ENCODE data around the gene SUCLG2.

SUCLG2 gene

GRCh38 chr3:67624687-67625086 is 29.7 kb downstream of the SUCLG2 start:
- Histone ChIP-seq H3K9ac (ENCODE audit: low read length) (no peak overlapping the region), H3K36me3 (ENCODE audit: control insufficient read depth, insufficient read depth, low read length) (no peaks in the 10 kb centered on the region), H3K27me3 (ENCODE audit: control insufficient read depth, insufficient read depth, low read length) (no peaks in the 10 kb centered on the region), H3K9me3 (ENCODE audit: control insufficient read depth, low read length) (no peaks in the 10 kb centered on the region), H3K4me3 (ENCODE audit: low read length) (no peak overlapping the region), H3K4me1 (ENCODE audit: control insufficient read depth, insufficient read depth, low read length) (no peaks in the 10 kb centered on the region)

- no peaks in the 10 kb centered on the region for H3K27me3 ChIP-seq (ENCODE audit: control insufficient read depth, insufficient read depth, low read length)
- no peaks in the 10 kb centered on the region for H3K9me3 ChIP-seq (ENCODE audit: control insufficient read depth, low read length)
- peaks cover 3% of the 10 kb centered on the region for H3K36me3 ChIP-seq (ENCODE audit: control insufficient read depth, insufficient read depth, low read length)
- no peak overlapping the region for H3K4me3 ChIP-seq (ENCODE audit: low read length)
- no peaks in the 10 kb centered on the region for H3K4me1 ChIP-seq (ENCODE audit: control insufficient read depth, insufficient read depth, low read length)
- no peak overlapping the region for H3K9ac ChIP-seq (ENCODE audit: low read length)
Observed at GRCh38 chr3:67624078-67624477, 30.3 kb downstream of the SUCLG2 start.

- Histone ChIP-seq H3K9ac (ENCODE audit: low read length) (no peak overlapping the region), H3K9me3 (ENCODE audit: control insufficient read depth, low read length) (no peaks in the 10 kb centered on the region), H3K4me1 (ENCODE audit: control insufficient read depth, insufficient read depth, low read length) (no peaks in the 10 kb centered on the region), H3K4me3 (ENCODE audit: low read length) (no peak overlapping the region), H3K27me3 (ENCODE audit: control insufficient read depth, insufficient read depth, low read length) (no peaks in the 10 kb centered on the region), H3K36me3 (ENCODE audit: control insufficient read depth, insufficient read depth, low read length) (peaks cover 7% of the 10 kb centered on the region)
Observed at GRCh38 chr3:67622652-67623051, 31.8 kb downstream of the SUCLG2 start.

GRCh38 chr3:67620869-67621268 is 33.5 kb downstream of the SUCLG2 start:
- Histone ChIP-seq H3K4me3 (ENCODE audit: low read length) (no peak overlapping the region), H3K27me3 (ENCODE audit: control insufficient read depth, insufficient read depth, low read length) (no peaks in the 10 kb centered on the region), H3K4me1 (ENCODE audit: control insufficient read depth, insufficient read depth, low read length) (no peaks in the 10 kb centered on the region), H3K9ac (ENCODE audit: low read length) (no peak overlapping the region), H3K9me3 (ENCODE audit: control insufficient read depth, low read length) (no peaks in the 10 kb centered on the region), H3K36me3 (ENCODE audit: control insufficient read depth, insufficient read depth, low read length) (peaks cover 7% of the 10 kb centered on the region)

- no peak overlapping the region for H3K4me3 ChIP-seq (ENCODE audit: low read length)
- H3K27me3 ChIP-seq (ENCODE audit: control insufficient read depth, insufficient read depth, low read length): no peaks in the 10 kb centered on the region
- no peaks in the 10 kb centered on the region for H3K9me3 ChIP-seq (ENCODE audit: control insufficient read depth, low read length)
- no peaks in the 10 kb centered on the region for H3K4me1 ChIP-seq (ENCODE audit: control insufficient read depth, insufficient read depth, low read length)
- H3K9ac ChIP-seq (ENCODE audit: low read length): no peak overlapping the region
- H3K36me3 ChIP-seq (ENCODE audit: control insufficient read depth, insufficient read depth, low read length): peaks cover 7% of the 10 kb centered on the region
Observed at GRCh38 chr3:67619991-67620390, 34.4 kb downstream of the SUCLG2 start.

- H3K27me3 ChIP-seq (ENCODE audit: control insufficient read depth, insufficient read depth, low read length): no peaks in the 10 kb centered on the region
- peaks cover 7% of the 10 kb centered on the region for H3K36me3 ChIP-seq (ENCODE audit: control insufficient read depth, insufficient read depth, low read length)
Observed at GRCh38 chr3:67617518-67617917, 36.9 kb downstream of the SUCLG2 start.

GRCh38 chr3:67616046-67616445 is 38.4 kb downstream of the SUCLG2 start:
- Histone ChIP-seq H3K9ac (ENCODE audit: low read length) (no peak overlapping the region), H3K27me3 (ENCODE audit: control insufficient read depth, insufficient read depth, low read length) (no peaks in the 10 kb centered on the region), H3K4me1 (ENCODE audit: control insufficient read depth, insufficient read depth, low read length) (no peaks in the 10 kb centered on the region), H3K4me3 (ENCODE audit: low read length) (no peak overlapping the region), H3K36me3 (ENCODE audit: control insufficient read depth, insufficient read depth, low read length) (peaks cover 7% of the 10 kb centered on the region), H3K9me3 (ENCODE audit: control insufficient read depth, low read length) (no peaks in the 10 kb centered on the region)

More at GRCh38 chr3:67617518-67617917, 36.9 kb downstream of the SUCLG2 start:
- Histone ChIP-seq H3K9ac (ENCODE audit: low read length) (no peak overlapping the region), H3K9me3 (ENCODE audit: control insufficient read depth, low read length) (no peaks in the 10 kb centered on the region), H3K4me1 (ENCODE audit: control insufficient read depth, insufficient read depth, low read length) (no peaks in the 10 kb centered on the region), H3K4me3 (ENCODE audit: low read length) (no peak overlapping the region)

GRCh38 chr3:67614195-67614594 is 40.2 kb downstream of the SUCLG2 start:
- no peaks in the 10 kb centered on the region for H3K27me3 ChIP-seq (ENCODE audit: control insufficient read depth, insufficient read depth, low read length)
- H3K4me1 ChIP-seq (ENCODE audit: control insufficient read depth, insufficient read depth, low read length): no peaks in the 10 kb centered on the region
- no peak overlapping the region for H3K9ac ChIP-seq (ENCODE audit: low read length)
- H3K9me3 ChIP-seq (ENCODE audit: control insufficient read depth, low read length): no peaks in the 10 kb centered on the region
- H3K4me3 ChIP-seq (ENCODE audit: low read length): no peak overlapping the region
- H3K36me3 ChIP-seq (ENCODE audit: control insufficient read depth, insufficient read depth, low read length): peaks cover 6% of the 10 kb centered on the region

- H3K9ac ChIP-seq (ENCODE audit: low read length): no peak overlapping the region
- no peaks in the 10 kb centered on the region for H3K27me3 ChIP-seq (ENCODE audit: control insufficient read depth, insufficient read depth, low read length)
- no peaks in the 10 kb centered on the region for H3K4me1 ChIP-seq (ENCODE audit: control insufficient read depth, insufficient read depth, low read length)
- H3K36me3 ChIP-seq (ENCODE audit: control insufficient read depth, insufficient read depth, low read length): peaks cover 6% of the 10 kb centered on the region
- H3K4me3 ChIP-seq (ENCODE audit: low read length): no peak overlapping the region
- no peaks in the 10 kb centered on the region for H3K9me3 ChIP-seq (ENCODE audit: control insufficient read depth, low read length)
Observed at GRCh38 chr3:67610458-67610857, 44.0 kb downstream of the SUCLG2 start.

- peaks cover 6% of the 10 kb centered on the region for H3K36me3 ChIP-seq (ENCODE audit: control insufficient read depth, insufficient read depth, low read length)
- no peaks in the 10 kb centered on the region for H3K9me3 ChIP-seq (ENCODE audit: control insufficient read depth, low read length)
- H3K27me3 ChIP-seq (ENCODE audit: control insufficient read depth, insufficient read depth, low read length): no peaks in the 10 kb centered on the region
- no peak overlapping the region for H3K4me3 ChIP-seq (ENCODE audit: low read length)
- H3K4me1 ChIP-seq (ENCODE audit: control insufficient read depth, insufficient read depth, low read length): no peaks in the 10 kb centered on the region
- H3K9ac ChIP-seq (ENCODE audit: low read length): no peak overlapping the region
Observed at GRCh38 chr3:67609709-67610108, 44.7 kb downstream of the SUCLG2 start.

GRCh38 chr3:67608034-67608433 is 46.4 kb downstream of the SUCLG2 start:
- Histone ChIP-seq H3K4me1 (ENCODE audit: control insufficient read depth, insufficient read depth, low read length) (no peaks in the 10 kb centered on the region), H3K4me3 (ENCODE audit: low read length) (no peak overlapping the region), H3K36me3 (ENCODE audit: control insufficient read depth, insufficient read depth, low read length) (peaks cover 6% of the 10 kb centered on the region), H3K27me3 (ENCODE audit: control insufficient read depth, insufficient read depth, low read length) (no peaks in the 10 kb centered on the region), H3K9ac (ENCODE audit: low read length) (no peak overlapping the region), H3K9me3 (ENCODE audit: control insufficient read depth, low read length) (no peaks in the 10 kb centered on the region)

- Histone ChIP-seq H3K27me3 (ENCODE audit: control insufficient read depth, insufficient read depth, low read length) (no peaks in the 10 kb centered on the region), H3K9ac (ENCODE audit: low read length) (no peak overlapping the region), H3K4me1 (ENCODE audit: control insufficient read depth, insufficient read depth, low read length) (no peaks in the 10 kb centered on the region), H3K9me3 (ENCODE audit: control insufficient read depth, low read length) (no peaks in the 10 kb centered on the region), H3K36me3 (ENCODE audit: control insufficient read depth, insufficient read depth, low read length) (peaks cover 6% of the 10 kb centered on the region), H3K4me3 (ENCODE audit: low read length) (no peak overlapping the region)
Observed at GRCh38 chr3:67605377-67605776, 49.0 kb downstream of the SUCLG2 start.

GRCh38 chr3:67602816-67603215 is 51.6 kb downstream of the SUCLG2 start:
- no peak overlapping the region for H3K4me3 ChIP-seq (ENCODE audit: low read length)

More at GRCh38 chr3:67602816-67603215, 51.6 kb downstream of the SUCLG2 start:
- Histone ChIP-seq H3K9ac (ENCODE audit: low read length) (no peak overlapping the region), H3K36me3 (ENCODE audit: control insufficient read depth, insufficient read depth, low read length) (no peaks in the 10 kb centered on the region), H3K27me3 (ENCODE audit: control insufficient read depth, insufficient read depth, low read length) (no peaks in the 10 kb centered on the region), H3K4me1 (ENCODE audit: control insufficient read depth, insufficient read depth, low read length) (no peaks in the 10 kb centered on the region), H3K9me3 (ENCODE audit: control insufficient read depth, low read length) (no peaks in the 10 kb centered on the region)

Data from mucosa of stomach (tissue), 1 donor.